GM23338 (cell line): Measurements from ENCODE around the gene RPL13. TPM values are rescaled to one million over a fixed set of nuclear protein-coding genes. Genes with fewer than 3 reads are reported as not detected.

ENCODE experiments used
- ATAC-seq: fragments of 200-7000 bp; cut with Tn5 transposase; 3 replicates; pipeline ENCODE4 v1.9.1; 2020
- DNase-seq: peaks from one replicate; pipeline ENCODE4 v3.0.0-alpha.2; 2015; ENCODE audit warnings: low spot score
- H2AFZ ChIP-seq: fragments of 200-600 bp; sonication (generic); 2 replicates; pipeline ENCODE4 v1.8.0; 2016; ENCODE audit warnings: antibody characterized with exemption, mild to moderate bottlenecking, moderate library complexity
- H3F3A ChIP-seq: fragments of 200-600 bp; sonication (generic); replicated peaks from 2 replicates; pipeline ENCODE4 v1.8.0; 2017; ENCODE audit warnings: antibody characterized with exemption, mixed run types, low read depth
- H3K27ac ChIP-seq: fragments of 200-600 bp; sonication (generic); 2 replicates; pipeline ENCODE4 v1.6.1; 2016; ENCODE audit warnings: low read depth
- H3K27me3 ChIP-seq: fragments of 200-600 bp; sonication (generic); 2 replicates; pipeline ENCODE4 v1.8.0; 2016; ENCODE audit warnings: mild to moderate bottlenecking, mixed run types, moderate library complexity; ENCODE audit not compliant: insufficient read depth
- H3K36me3 ChIP-seq: fragments of 200-600 bp; sonication (generic); 2 replicates; pipeline ENCODE4 v1.8.0; 2016; ENCODE audit warnings: mild to moderate bottlenecking; ENCODE audit not compliant: insufficient read depth
- H3K4me1 ChIP-seq: fragments of 200-600 bp; sonication (generic); 2 replicates; pipeline ENCODE4 v1.8.0; 2016; ENCODE audit warnings: mild to moderate bottlenecking, moderate library complexity; ENCODE audit not compliant: insufficient read depth
- H3K4me2 ChIP-seq: fragments of 200-600 bp; sonication (generic); 2 replicates; pipeline ENCODE4 v1.7.1; 2017; ENCODE audit warnings: mixed run types
- H3K4me3 ChIP-seq: fragments of 200-600 bp; sonication (generic); 2 replicates; pipeline ENCODE4 v1.6.1; 2016; ENCODE audit warnings: mixed run types
- H3K79me2 ChIP-seq: fragments of 200-600 bp; sonication (generic); replicated peaks from 2 replicates; pipeline ENCODE4 v1.8.0; 2017; ENCODE audit warnings: mild to moderate bottlenecking; ENCODE audit not compliant: insufficient read depth
- H3K9me2 ChIP-seq: fragments of 200-600 bp; sonication (generic); 2 replicates; pipeline ENCODE4 v1.8.0; 2017; ENCODE audit not compliant: insufficient read depth
- H4K20me1 ChIP-seq: fragments of 200-600 bp; sonication (generic); replicated peaks from 2 replicates; pipeline ENCODE4 v1.8.0; 2017; ENCODE audit warnings: mild to moderate bottlenecking; ENCODE audit not compliant: insufficient read depth
- H3K27ac Mint-ChIP-seq: 2 replicates; pipeline ENCODE4 v1.8.0; 2020; ENCODE audit warnings: inconsistent platforms, mild to moderate bottlenecking, moderate library complexity, mixed read lengths
- H3K27me3 Mint-ChIP-seq: 3 replicates; pipeline ENCODE4 v1.8.0; 2022; ENCODE audit warnings: low read depth, mild to moderate bottlenecking, moderate library complexity, mixed read lengths, inconsistent platforms; ENCODE audit not compliant: insufficient read depth, poor library complexity
- H3K36me3 Mint-ChIP-seq: 3 replicates; pipeline ENCODE4 v1.8.0; 2021; ENCODE audit warnings: low read depth, mild to moderate bottlenecking, inconsistent platforms, moderate library complexity, mixed read lengths
- H3K4me1 Mint-ChIP-seq: 3 replicates; pipeline ENCODE4 v1.8.0; 2020; ENCODE audit warnings: mild to moderate bottlenecking, inconsistent platforms, mixed read lengths
- H3K4me3 Mint-ChIP-seq: 3 replicates; pipeline ENCODE4 v1.8.0; 2021; ENCODE audit warnings: moderate library complexity, mild to moderate bottlenecking, inconsistent platforms, mixed read lengths
- H3K9me3 Mint-ChIP-seq: 3 replicates; pipeline ENCODE4 v1.8.0; 2020; ENCODE audit warnings: moderate library complexity, mild to moderate bottlenecking, inconsistent platforms, mixed read lengths
- CREB1 ChIP-seq: fragments of 250-450 bp; sonication (Bioruptor Pico); IDR thresholded peaks from 2 replicates; pipeline ENCODE4 v1.5.0; 2020; ENCODE audit warnings: low read depth, mild to moderate bottlenecking, moderate library complexity
- EZH2 ChIP-seq: fragments of 200-600 bp; sonication (generic); IDR thresholded peaks from one replicate; pipeline ENCODE4 v1.8.0; 2017; ENCODE audit warnings: antibody characterized with exemption, mild to moderate bottlenecking, low read depth; ENCODE audit not compliant: unreplicated experiment
- EZH2phosphoT487 ChIP-seq: fragments of 200-600 bp; sonication (generic); IDR thresholded peaks from one replicate; pipeline ENCODE4 v1.8.1; 2018; ENCODE audit warnings: antibody characterized with exemption; ENCODE audit not compliant: unreplicated experiment
- JUNB ChIP-seq: IDR thresholded peaks from one replicate; pipeline ENCODE4 v1.6.1; 2016; ENCODE audit warnings: antibody characterized with exemption; ENCODE audit not compliant: unreplicated experiment
- NANOG ChIP-seq: IDR thresholded peaks from 2 replicates; pipeline ENCODE4 v1.6.1; 2016; ENCODE audit warnings: antibody characterized with exemption, borderline replicate concordance
- POLR2AphosphoS5 ChIP-seq: IDR thresholded peaks from 2 replicates; pipeline ENCODE4 v1.6.1; 2016; ENCODE audit warnings: antibody characterized with exemption, low read depth
- ZNF114 ChIP-seq: fragments of 250-450 bp; sonication (Bioruptor Pico); IDR thresholded peaks from 2 replicates; pipeline ENCODE4 v1.5.0; 2020; ENCODE audit warnings: mild to moderate bottlenecking, moderate library complexity
- ZNF331 ChIP-seq: fragments of 250-450 bp; sonication (Bioruptor Pico); IDR thresholded peaks from 2 replicates; pipeline ENCODE4 v1.5.0; 2020; ENCODE audit warnings: low read depth, mild to moderate bottlenecking, moderate library complexity
- polyA plus RNA-seq: library from polyadenylated mRNA; unstranded; fragments of >200 nt; fragmentation: Nextera tagmentation; extraction: Ambion mirVana; gene quantifications from 2 replicates; pipeline ENCODE4 v1.2.1, GENCODE V29; 2016
- total RNA-seq: library from RNA; depleted of rRNA; stranded (reverse); fragments of >200 nt; shearing (Covaris generic); gene quantifications from 2 replicates; pipeline ENCODE4 v1.2.3, GENCODE V29; 2014
- TF ChIP-seq, protein P1 (sequence below): IDR thresholded peaks from one replicate; pipeline ENCODE4 v1.6.1; 2018; ENCODE audit warnings: antibody characterized with exemption; ENCODE audit not compliant: unreplicated experiment
- TF ChIP-seq, protein P2 (sequence below): IDR thresholded peaks from 2 replicates; pipeline ENCODE4 v1.6.1; 2016; ENCODE audit warnings: antibody characterized with exemption

Gene RPL13
- total and polyA plus RNA-seq, 2 experiments from 2014 or later: 3,489 to 3,617 TPM

DNA sequence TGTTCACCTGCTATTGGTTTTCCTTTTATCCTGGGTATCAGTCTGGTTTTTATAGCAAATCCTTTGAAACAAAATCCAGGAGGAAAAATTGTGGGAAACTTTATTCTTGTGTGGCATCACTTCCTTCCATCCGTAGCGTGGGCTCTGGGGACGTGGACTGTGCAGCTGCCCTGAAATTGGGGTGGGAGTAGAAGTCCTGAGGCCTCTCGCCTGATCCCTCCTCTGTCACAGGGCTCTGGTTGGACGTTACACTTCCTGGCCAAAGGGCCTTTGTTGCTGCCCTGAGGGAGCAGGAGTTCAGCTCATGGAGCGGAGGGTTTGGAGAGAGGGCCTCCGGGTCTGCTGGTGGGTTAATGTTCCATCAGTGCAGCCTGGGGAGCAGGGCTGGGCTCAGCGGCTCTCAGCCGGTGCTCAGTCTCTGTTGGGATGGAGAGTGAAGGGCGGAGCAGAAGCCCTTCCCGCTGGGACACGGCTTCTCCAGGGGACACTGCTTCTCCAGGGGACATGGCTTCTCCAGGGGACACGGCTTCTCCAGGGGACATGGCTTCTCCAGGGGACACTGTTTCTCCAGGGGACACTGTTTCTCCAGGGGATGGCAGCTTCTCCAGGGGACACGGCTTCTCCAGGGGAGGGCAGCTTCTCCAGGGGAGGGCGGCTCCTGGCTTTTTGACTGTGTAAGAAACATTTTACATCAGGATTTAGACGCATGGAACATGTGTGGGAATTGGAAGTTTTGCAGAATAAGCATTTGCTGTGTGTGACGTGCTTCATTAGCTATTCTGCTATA is 15.2 kb upstream of the RPL13 start (continued):
- TF ChIP-seq, protein P1, sequence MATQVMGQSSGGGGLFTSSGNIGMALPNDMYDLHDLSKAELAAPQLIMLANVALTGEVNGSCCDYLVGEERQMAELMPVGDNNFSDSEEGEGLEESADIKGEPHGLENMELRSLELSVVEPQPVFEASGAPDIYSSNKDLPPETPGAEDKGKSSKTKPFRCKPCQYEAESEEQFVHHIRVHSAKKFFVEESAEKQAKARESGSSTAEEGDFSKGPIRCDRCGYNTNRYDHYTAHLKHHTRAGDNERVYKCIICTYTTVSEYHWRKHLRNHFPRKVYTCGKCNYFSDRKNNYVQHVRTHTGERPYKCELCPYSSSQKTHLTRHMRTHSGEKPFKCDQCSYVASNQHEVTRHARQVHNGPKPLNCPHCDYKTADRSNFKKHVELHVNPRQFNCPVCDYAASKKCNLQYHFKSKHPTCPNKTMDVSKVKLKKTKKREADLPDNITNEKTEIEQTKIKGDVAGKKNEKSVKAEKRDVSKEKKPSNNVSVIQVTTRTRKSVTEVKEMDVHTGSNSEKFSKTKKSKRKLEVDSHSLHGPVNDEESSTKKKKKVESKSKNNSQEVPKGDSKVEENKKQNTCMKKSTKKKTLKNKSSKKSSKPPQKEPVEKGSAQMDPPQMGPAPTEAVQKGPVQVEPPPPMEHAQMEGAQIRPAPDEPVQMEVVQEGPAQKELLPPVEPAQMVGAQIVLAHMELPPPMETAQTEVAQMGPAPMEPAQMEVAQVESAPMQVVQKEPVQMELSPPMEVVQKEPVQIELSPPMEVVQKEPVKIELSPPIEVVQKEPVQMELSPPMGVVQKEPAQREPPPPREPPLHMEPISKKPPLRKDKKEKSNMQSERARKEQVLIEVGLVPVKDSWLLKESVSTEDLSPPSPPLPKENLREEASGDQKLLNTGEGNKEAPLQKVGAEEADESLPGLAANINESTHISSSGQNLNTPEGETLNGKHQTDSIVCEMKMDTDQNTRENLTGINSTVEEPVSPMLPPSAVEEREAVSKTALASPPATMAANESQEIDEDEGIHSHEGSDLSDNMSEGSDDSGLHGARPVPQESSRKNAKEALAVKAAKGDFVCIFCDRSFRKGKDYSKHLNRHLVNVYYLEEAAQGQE: no peak
- TF ChIP-seq EZH2 (no peak), CREB1 (no peak), JUNB (no peak), ZNF114 (CRISPR knock-in tag) (no peak), NANOG (no peak), ZNF331 (CRISPR knock-in tag) (no peak), EZH2phosphoT487 (no peak)
- TF ChIP-seq, protein P2, sequence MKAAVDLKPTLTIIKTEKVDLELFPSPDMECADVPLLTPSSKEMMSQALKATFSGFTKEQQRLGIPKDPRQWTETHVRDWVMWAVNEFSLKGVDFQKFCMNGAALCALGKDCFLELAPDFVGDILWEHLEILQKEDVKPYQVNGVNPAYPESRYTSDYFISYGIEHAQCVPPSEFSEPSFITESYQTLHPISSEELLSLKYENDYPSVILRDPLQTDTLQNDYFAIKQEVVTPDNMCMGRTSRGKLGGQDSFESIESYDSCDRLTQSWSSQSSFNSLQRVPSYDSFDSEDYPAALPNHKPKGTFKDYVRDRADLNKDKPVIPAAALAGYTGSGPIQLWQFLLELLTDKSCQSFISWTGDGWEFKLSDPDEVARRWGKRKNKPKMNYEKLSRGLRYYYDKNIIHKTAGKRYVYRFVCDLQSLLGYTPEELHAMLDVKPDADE: no peak

DNA sequence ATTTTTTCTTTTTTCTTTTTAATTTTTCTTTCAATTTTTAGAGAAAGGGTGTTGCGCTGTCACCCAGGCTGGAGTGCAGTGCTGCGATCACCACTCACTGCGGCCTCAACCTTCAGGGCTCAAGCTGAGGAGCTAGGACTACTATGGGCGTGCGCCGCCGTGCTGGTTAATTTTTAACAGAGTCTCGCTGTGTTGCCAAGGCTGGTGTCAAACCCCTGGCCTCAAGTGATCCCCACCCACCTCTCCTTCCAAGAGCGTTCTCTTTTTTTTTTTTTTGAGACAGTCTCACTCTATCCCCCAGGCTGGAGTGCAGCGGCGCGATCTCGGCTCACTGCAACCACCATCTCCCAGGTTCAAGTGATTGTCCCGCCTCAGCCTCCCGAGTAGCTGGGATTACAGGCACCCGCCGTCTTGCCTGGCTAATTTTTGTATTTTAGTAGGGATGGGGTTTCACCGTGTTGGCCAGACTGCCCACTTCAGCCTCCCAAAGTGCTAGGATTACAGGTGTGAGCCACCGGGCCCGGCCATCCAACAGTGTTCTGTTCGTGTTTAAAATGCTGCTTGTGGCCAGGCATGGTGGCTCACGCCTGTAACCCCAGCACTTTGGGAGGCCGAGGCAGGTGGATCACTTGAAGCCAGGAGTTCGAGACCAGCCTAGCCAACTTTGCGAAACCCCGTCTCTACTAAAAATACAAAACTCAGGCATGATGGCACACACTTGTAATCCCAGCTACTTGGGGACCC is 14.5 kb upstream of the RPL13 start:
- Histone ChIP-seq H3K36me3 (peaks cover 15% of the 10 kb centered on the region), H3K4me2 (no peak overlapping the region), H4K20me1 (no peaks in the 10 kb centered on the region; the same call in 1 of the 2 replicates), H3F3A (0 out of 2 replicates have a peak, but pooled peaks cover 3% of the 10 kb centered on the region), H3K9me2 (no peaks in the 10 kb centered on the region), H3K27ac (no peak overlapping the region), H3K4me1 (no peaks in the 10 kb centered on the region), H3K79me2 (no peaks in the 10 kb centered on the region), H2AFZ (no peak overlapping the region), H3K27me3 (no peaks in the 10 kb centered on the region), H3K4me3 (no peak overlapping the region)
- Mint-ChIP-seq H3K4me3 (no peak overlapping the region), H3K27ac (no peak overlapping the region), H3K36me3 (peaks cover 54% of the 10 kb centered on the region), H3K4me1 (no peaks in the 10 kb centered on the region), H3K27me3 (peaks cover 8% of the 10 kb centered on the region), H3K9me3 (no peaks in the 10 kb centered on the region)
- ATAC-seq (no peak), DNase-seq (no peak)
- TF ChIP-seq POLR2AphosphoS5 (no peak), NANOG (no peak), ZNF114 (CRISPR knock-in tag) (no peak)
- TF ChIP-seq, protein P1: no peak
